Activated CD4-positive, alpha-beta T cell treated with anti-CD3 and anti-CD28 coated beads for 36 hours (primary cell): ENCODE data around the gene OOSP1. TPM values are rescaled to one million over a fixed set of nuclear protein-coding genes. Genes with fewer than 3 reads are reported as not detected.

Experiments used
- ATAC-seq: fragments of 200-7000 bp; cut with Tn5 transposase; one replicate; pipeline ENCODE4 v1.10.0; 2021; ENCODE audit warnings: mild to moderate bottlenecking, moderate library complexity
- CTCF ChIA-PET: fragments of 350-600 bp; sonication (Branson Sonifier 250); formaldehyde crosslinking; loops from one replicate; lab custom pipeline; 2021; ENCODE audit warnings: antibody characterized with exemption; lab: Charles Lee
- POLR2A ChIA-PET: fragments of 350-600 bp; sonication (Branson Sonifier 250); formaldehyde crosslinking; loops from one replicate; lab custom pipeline; 2021; ENCODE audit warnings: antibody characterized with exemption, inconsistent platforms; lab: Charles Lee
- DNase-seq: peaks from one replicate; pipeline ENCODE4 v3.0.0-alpha.2; 2020
- H3K27ac Mint-ChIP-seq: one replicate; pipeline ENCODE4 v1.8.0; 2021; ENCODE audit warnings: mixed read lengths
- H3K27me3 Mint-ChIP-seq: one replicate; pipeline ENCODE4 v1.8.0; 2021; ENCODE audit warnings: mixed read lengths
- H3K36me3 Mint-ChIP-seq: one replicate; pipeline ENCODE4 v1.8.0; 2021; ENCODE audit warnings: low read depth, mixed read lengths
- H3K4me1 Mint-ChIP-seq: one replicate; pipeline ENCODE4 v1.8.0; 2021; ENCODE audit warnings: mixed read lengths
- H3K4me3 Mint-ChIP-seq: one replicate; pipeline ENCODE4 v1.8.0; 2021; ENCODE audit warnings: mild to moderate bottlenecking, moderate library complexity, mixed read lengths
- H3K9me3 Mint-ChIP-seq: one replicate; pipeline ENCODE4 v1.8.0; 2021; ENCODE audit warnings: low read depth, mixed read lengths
- intact Hi-C, 2 experiments: fragments of 100-400 bp; cut with DNase I in 1 of 2; cut with micrococcal nuclease in 1 of 2; formaldehyde crosslinking; loops; one replicate each; pipeline versions ENCODE4 v1.14.2 to v1.15.1; 2022 to 2024; cut with DNase I, micrococcal nuclease
- total RNA-seq, 2 experiments: library from RNA; stranded (reverse); gene quantifications; one replicate each; pipeline ENCODE4 v1.2.3, GENCODE V29; 2021

The OOSP1 gene
- total RNA-seq, 2 experiments from 2014 or later, result not detected

DNA sequence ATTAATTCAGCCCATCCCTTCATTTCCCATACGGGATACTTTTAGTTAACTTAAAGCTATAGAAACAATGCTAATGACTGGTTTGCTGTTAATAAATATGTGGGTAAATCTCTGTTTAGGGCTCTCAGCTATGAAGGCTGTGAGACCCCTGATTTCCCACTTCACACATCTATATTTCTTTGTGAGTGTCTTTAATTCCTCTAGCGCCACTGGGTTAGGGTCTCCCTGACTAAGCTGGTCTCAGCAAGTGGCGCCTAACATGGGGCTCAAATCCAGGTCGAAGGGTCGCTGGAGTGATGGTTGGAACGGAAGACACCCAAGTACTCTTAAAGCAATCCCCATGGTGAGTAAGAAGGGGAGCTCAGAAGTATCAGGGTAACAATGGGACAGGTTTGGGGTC lies 14.4 kb upstream of the OOSP1 start:
- Mint-ChIP-seq H3K4me3 (no peak overlapping the region), H3K27me3 (no peaks in the 10 kb centered on the region), H3K9me3 (peaks cover 38% of the 10 kb centered on the region), H3K36me3 (no peaks in the 10 kb centered on the region), H3K4me1 (no peaks in the 10 kb centered on the region), H3K27ac (no peak overlapping the region)
- ATAC-seq (no peak), DNase-seq (peak; percentile 5)
- ChIA-PET CTCF (interaction anchor here (0.7 kb wide), 1 partner anchor 65 kb away, joined by 3 read pairs; no protein-coding TSS in a partner anchor), POLR2A (no interaction called here)
- intact Hi-C loops, result no loop called here

DNA sequence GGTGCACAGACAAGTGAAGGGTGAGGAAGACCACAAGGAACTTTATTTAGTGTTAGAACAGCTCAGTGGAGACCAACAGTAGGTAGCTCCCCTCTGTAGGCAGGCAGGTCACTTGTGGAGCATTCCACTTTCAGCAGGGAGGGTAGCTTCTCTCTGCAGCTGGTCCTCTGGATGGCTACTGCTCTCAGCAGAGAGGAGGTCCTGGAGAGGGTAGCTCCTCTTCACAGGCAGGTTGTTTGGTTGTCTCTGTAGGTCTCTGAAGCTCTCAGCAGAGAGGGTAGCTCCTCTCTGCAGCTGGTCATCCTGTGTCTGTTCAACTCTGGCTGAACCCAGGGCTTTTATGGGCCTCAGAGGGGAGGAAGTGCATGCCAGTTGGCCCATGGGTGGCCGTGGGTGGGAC lies 6.5 kb upstream of the OOSP1 start:
- ChIA-PET CTCF (no interaction called here), POLR2A (no interaction called here)
- DNase-seq (no peak), ATAC-seq (no peak)
- H3K27me3 Mint-ChIP-seq, result peaks cover 3% of the 10 kb centered on the region
- no peaks in the 10 kb centered on the region for H3K4me1 Mint-ChIP-seq
- H3K9me3 Mint-ChIP-seq, result peaks cover 11% of the 10 kb centered on the region
- no peak overlapping the region for H3K27ac Mint-ChIP-seq
- H3K36me3 Mint-ChIP-seq, result peaks cover 2% of the 10 kb centered on the region
- intact Hi-C loops, result no loop called here
- H3K4me3 Mint-ChIP-seq, result no peak overlapping the region

DNA sequence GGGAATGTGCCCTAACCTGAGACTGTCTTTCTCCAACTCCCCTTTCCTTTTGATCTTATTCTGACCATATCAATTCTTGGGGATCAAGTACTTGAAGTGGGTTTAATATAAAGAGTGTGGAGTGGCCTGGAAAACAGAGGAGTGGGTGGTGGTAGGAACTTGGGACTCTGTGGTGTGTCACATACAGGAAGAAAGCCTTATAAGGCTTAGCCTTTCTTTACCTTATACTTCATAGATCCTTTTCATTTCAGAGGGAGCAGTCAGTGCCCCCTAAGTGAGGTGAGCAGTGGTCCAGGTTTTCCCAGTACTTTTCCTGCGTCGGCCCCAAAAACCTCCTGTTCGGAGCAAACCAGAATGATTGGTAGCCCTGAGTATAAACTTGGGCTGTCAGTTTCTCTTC lies 486 bp downstream of the OOSP1 start:
- Mint-ChIP-seq H3K4me3 (no peak overlapping the region), H3K4me1 (no peaks in the 10 kb centered on the region), H3K36me3 (no peaks in the 10 kb centered on the region), H3K27ac (no peak overlapping the region), H3K27me3 (peaks cover 13% of the 10 kb centered on the region), H3K9me3 (no peaks in the 10 kb centered on the region)
- ChIA-PET CTCF (no interaction called here), POLR2A (no interaction called here)
- ATAC-seq (no peak), DNase-seq (no peak)
- intact Hi-C loops, result no loop called here

DNA sequence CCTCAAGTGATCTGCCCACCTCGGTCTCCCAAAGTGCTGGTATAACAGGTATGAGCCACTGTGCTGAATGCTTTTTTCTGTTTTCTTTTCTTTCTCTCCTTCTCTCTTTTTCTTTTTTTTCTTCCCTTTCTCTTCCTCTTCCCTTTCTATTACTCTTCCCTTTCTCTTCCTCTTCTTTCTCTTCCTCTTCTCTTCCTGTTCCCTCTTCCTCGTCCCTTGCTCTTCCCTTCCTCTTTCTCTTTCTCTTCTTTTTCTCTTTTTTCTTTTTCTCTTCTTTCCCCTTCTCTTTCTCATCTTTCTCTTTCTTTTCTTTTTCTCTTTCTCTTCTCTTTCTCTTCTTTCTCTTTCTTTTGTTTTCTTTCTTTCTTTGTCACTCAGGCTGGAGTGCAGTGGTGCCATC lies 1.2 kb downstream of the OOSP1 start:
- no peaks in the 10 kb centered on the region for H3K9me3 Mint-ChIP-seq
- DNase-seq (no peak), ATAC-seq (no peak)
- H3K36me3 Mint-ChIP-seq, result no peaks in the 10 kb centered on the region
- ChIA-PET POLR2A (no interaction called here), CTCF (no interaction called here)
- no peak overlapping the region for H3K27ac Mint-ChIP-seq
- no peak overlapping the region for H3K4me3 Mint-ChIP-seq
- H3K27me3 Mint-ChIP-seq, result peaks cover 10% of the 10 kb centered on the region
- no peaks in the 10 kb centered on the region for H3K4me1 Mint-ChIP-seq
- intact Hi-C loops, result no loop called here

DNA sequence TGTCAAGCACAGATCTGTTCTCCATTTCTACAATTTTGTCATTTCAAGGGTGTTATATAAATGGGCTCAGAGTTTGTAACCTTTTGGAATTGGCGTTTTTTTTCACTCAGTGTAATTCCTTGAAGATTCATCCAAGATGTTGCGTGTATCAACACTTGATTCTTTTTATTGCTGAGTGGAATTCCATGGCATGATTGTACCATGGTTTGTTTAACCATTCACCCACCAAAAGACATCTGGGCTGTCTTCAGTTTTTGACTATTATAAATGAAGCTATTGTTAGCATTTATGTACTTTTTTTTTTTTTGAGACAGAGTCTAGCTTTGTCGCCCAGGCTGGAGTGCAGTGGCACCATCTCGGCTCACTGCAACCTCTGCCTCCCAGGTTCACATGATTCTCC lies 2.9 kb downstream of the OOSP1 start:
- POLR2A ChIA-PET, result no interaction called here
- Mint-ChIP-seq H3K4me3 (no peak overlapping the region), H3K27ac (no peak overlapping the region), H3K27me3 (peaks cover 13% of the 10 kb centered on the region), H3K9me3 (no peaks in the 10 kb centered on the region), H3K4me1 (peaks cover 3% of the 10 kb centered on the region), H3K36me3 (no peaks in the 10 kb centered on the region)
- DNase-seq (no peak), ATAC-seq (no peak)
- CTCF ChIA-PET, result no interaction called here
- intact Hi-C loops, result no loop called here

DNA sequence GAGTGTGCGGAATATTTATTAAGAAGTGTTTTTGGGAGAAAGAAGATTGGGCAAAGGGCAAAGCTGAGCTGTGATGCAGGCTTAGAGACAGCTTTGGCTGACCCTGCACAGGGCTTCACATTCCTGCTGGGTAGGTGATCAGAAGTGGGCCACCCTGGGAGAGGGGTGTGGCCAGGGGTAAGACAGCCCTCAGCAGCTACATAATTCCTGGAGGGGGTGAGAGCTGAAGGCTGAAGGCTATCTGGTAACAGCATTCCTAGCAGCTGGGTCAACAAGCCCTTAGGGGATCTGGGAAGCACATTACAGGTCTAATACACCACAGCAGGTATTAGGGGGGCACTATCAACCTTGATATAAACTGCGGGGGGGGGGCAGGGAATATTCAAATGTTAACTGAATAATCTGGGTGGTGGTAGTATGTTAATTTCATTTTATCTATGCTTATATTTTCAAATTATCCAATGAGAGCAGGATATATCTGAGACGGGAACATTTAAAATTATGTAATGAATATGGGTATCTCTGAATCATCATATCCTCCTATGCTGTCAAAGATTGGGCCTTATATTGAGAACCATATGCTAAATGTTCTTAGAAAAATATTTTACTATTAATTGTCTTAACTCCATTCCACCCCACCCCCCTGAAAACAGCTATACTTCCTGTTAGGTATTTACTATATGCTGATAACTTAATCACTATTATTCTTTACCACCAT lies 5.9 kb downstream of the OOSP1 start:
- CTCF ChIA-PET, result interaction anchor here (0.7 kb wide), 1 partner anchor 25 kb away, joined by 3 read pairs; no protein-coding TSS in a partner anchor

DNA sequence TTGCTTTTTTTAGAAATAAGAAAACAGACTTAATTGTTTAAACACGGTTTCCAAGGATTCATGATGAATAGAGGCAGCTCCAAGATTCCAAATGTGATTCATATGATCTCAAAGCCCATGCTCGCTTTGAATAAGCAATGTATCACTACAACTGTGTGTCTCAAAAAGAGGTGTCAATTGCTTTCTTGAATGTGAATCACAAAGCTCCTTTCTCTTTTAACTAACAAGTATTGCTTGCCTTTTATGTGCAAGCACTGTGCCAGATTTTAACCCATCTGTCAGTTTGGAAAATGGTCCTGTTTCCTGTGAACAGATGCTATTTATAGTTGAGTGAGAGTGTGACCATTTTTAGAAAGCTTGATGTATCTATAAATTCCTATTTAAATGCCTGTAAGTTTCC lies 6.5 kb downstream of the OOSP1 start:
- no peak overlapping the region for H3K4me3 Mint-ChIP-seq
- H3K27ac Mint-ChIP-seq, result no peak overlapping the region
- intact Hi-C loops, result no loop called here
- no peaks in the 10 kb centered on the region for H3K36me3 Mint-ChIP-seq
- ChIA-PET POLR2A (no interaction called here), CTCF (interaction anchor here (0.7 kb wide), 1 partner anchor 25 kb away, joined by 3 read pairs; no protein-coding TSS in a partner anchor)
- no peak for ATAC-seq
- peaks cover 3% of the 10 kb centered on the region for H3K4me1 Mint-ChIP-seq
- no peak for DNase-seq
- H3K27me3 Mint-ChIP-seq, result peaks cover 15% of the 10 kb centered on the region
- no peaks in the 10 kb centered on the region for H3K9me3 Mint-ChIP-seq

More for the DNA sequence above, 5.9 kb downstream of the OOSP1 start:
- ATAC-seq (no peak), DNase-seq (no peak)
- POLR2A ChIA-PET, result no interaction called here
- H3K27me3 Mint-ChIP-seq, result peaks cover 14% of the 10 kb centered on the region
- intact Hi-C loops, result no loop called here
- H3K4me1 Mint-ChIP-seq, result peaks cover 3% of the 10 kb centered on the region
- H3K36me3 Mint-ChIP-seq, result no peaks in the 10 kb centered on the region
- H3K9me3 Mint-ChIP-seq, result no peaks in the 10 kb centered on the region
- no peak overlapping the region for H3K27ac Mint-ChIP-seq
- H3K4me3 Mint-ChIP-seq, result no peak overlapping the region

DNA sequence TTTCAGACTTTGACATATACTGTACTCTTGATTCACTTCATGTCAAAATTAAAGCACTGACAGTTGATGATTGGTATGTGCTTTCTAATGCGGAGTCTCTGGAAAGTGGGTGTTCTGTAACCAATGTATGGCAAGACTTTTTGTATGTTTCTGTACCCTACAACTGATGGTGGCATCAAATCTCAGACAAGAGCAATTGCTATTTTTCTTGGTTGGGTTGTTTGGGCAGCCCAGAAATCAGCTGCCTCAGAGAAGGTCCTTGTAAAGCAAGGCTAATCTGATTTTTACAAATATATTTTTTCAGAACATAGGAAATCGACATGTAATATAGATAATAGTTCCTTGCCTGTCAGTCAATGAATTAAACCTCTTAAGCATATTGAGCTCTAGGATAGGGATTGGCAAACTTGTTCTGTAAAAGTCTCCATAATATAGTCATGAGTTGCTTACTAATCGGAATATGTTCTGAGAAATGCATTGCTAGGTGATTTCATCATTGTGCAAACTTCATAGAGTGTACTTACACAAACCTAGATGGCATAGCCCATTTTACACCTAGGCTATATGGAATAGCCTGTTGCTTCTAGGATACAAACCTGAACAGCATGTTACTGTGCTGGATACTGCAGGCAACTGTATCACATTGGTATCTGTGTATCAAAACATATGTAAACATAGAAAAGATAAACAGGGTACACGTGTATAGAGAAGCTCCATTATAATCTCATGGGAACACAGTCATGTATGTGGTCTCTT lies 15.4 kb downstream of the OOSP1 start:
- no peaks in the 10 kb centered on the region for H3K4me1 Mint-ChIP-seq
- no peaks in the 10 kb centered on the region for H3K9me3 Mint-ChIP-seq
- intact Hi-C loops, result no loop called here
- H3K4me3 Mint-ChIP-seq, result no peak overlapping the region
- no peak for ATAC-seq
- no peak overlapping the region for H3K27ac Mint-ChIP-seq
- peaks cover 13% of the 10 kb centered on the region for H3K27me3 Mint-ChIP-seq
- POLR2A ChIA-PET, result no interaction called here
- DNase-seq, result no peak
- H3K36me3 Mint-ChIP-seq, result no peaks in the 10 kb centered on the region
- CTCF ChIA-PET, result no interaction called here

DNA sequence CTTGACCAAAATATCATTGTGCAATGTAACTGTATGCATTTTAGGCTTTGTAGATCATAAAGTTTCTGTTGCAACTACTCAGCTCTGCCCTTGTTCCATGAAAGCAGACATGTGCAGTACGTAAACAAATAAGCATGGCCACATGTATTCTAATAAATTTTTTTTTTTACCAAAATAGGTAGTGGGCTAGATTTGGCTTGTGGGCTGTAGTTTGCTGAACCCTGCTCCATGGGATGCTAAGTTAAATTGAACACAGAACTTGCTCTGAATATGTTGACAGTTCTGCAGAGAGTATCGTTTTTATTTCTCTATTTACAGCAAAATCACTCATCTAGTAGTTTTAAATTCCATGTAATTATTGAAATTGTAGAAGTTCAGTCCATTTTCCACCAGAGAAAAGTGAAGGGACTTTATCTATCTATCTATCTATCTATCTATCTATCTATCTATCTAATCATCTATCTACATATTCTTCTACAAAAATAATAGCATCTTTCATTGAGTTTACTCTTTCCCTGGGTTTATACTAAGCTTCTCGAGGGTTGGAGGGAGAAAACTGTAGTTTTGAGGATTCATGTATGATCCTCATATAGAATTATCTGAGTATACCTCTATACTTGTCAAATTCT lies 16.1 kb downstream of the OOSP1 start:
- no peak overlapping the region for H3K27ac Mint-ChIP-seq
- ATAC-seq, result no peak

DNA sequence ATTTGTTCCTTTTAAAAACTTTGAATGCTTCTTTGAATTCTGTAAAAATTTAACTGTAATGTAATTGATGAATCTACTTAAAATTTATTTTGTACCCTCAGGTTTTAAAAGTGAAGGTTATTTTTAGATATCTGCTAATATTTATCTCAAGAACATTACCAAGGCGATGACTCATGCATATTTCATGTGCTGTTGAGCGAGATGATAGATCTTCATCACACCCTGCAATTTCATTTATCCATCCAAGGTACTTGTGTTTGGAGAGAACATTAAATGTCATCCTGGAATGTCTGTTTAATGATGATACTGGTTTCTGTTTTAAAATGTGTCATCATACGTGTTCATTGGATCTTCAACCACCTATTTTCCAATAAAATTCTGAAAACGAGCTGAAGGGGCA lies 18.9 kb downstream of the OOSP1 start:
- no peaks in the 10 kb centered on the region for H3K9me3 Mint-ChIP-seq
- ATAC-seq, result no peak

More for the DNA sequence above, 16.1 kb downstream of the OOSP1 start:
- no peak for DNase-seq
- ChIA-PET POLR2A (no interaction called here), CTCF (no interaction called here)
- H3K4me1 Mint-ChIP-seq, result no peaks in the 10 kb centered on the region
- peaks cover 11% of the 10 kb centered on the region for H3K27me3 Mint-ChIP-seq
- intact Hi-C loops, result no loop called here
- H3K36me3 Mint-ChIP-seq, result no peaks in the 10 kb centered on the region
- no peaks in the 10 kb centered on the region for H3K9me3 Mint-ChIP-seq
- no peak overlapping the region for H3K4me3 Mint-ChIP-seq

DNA sequence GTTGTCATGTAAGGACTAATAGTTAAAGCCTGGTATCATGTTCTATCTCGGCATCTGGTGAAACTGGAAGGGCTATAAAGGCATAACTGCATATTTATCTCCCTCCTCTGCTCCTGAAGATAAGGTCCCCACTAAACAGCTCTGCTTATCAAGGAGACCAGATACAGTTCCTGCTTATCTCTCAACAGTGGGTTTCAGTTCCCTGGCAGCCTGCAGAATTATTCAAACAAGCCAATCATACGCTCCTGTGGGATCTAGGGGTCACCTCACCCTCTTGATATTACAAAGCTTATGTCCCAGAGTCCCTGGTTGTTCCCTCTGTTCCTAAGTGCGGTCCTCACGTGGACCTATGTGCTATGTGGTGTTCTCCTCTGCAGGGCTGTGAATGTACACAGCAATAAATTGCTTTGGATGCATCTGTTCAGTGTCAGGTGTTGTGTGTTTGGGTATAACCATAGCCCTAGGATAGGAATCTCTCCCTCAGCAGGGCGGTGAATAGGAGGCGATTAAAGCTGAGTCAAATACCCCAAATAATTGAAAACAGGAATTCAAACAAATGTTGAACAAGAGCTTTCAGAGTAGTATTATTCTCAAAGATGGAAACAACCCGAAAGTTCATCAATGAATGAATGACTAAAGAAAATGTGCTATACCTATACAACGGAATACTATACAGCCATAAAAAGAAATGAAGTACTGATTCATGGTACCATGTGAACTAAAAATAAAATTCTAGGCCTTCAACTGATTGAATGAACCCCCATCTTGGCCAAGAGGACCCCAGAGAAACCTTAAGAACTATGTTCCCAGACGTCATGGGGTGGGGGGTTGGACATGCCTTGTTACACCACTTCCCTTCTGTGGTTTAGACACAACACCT lies 22.5 kb downstream of the OOSP1 start:
- H3K9me3 Mint-ChIP-seq, result no peaks in the 10 kb centered on the region
- no peak for DNase-seq
- H3K4me1 Mint-ChIP-seq, result no peaks in the 10 kb centered on the region
- intact Hi-C loops, result no loop called here
- H3K27ac Mint-ChIP-seq, result no peak overlapping the region
- ChIA-PET POLR2A (no interaction called here), CTCF (no interaction called here)
- H3K27me3 Mint-ChIP-seq, result peaks cover 13% of the 10 kb centered on the region
- ATAC-seq, result no peak
- no peaks in the 10 kb centered on the region for H3K36me3 Mint-ChIP-seq
- H3K4me3 Mint-ChIP-seq, result no peak overlapping the region

More for the DNA sequence above, 18.9 kb downstream of the OOSP1 start:
- ChIA-PET POLR2A (no interaction called here), CTCF (no interaction called here)
- Mint-ChIP-seq H3K4me3 (no peak overlapping the region), H3K4me1 (no peaks in the 10 kb centered on the region), H3K27me3 (peaks cover 10% of the 10 kb centered on the region), H3K36me3 (no peaks in the 10 kb centered on the region), H3K27ac (no peak overlapping the region)
- intact Hi-C loops, result no loop called here
- no peak for DNase-seq
